ENCODE measurements around the gene TAP1.

The TAP1 gene

GRCh38 chr6:32887616-32888015, 34.1 kb upstream of the TAP1 start:
- DNase-seq (ENCODE audit: low read depth in 1 of 2, low spot score in 1 of 2), result no peak
- Histone ChIP-seq H3K27me3 (ENCODE audit: insufficient read depth, poor library complexity, severe bottlenecking) (no peaks in the 10 kb centered on the region), H3K27ac (replicated peaks) (no peak overlapping the region), H3K4me3 (replicated peaks; ENCODE audit: insufficient read depth, low read length) (no peak overlapping the region)
- TF ChIP-seq CTCF (IDR thresholded peaks at IDR 0.05; ENCODE audit: insufficient read depth, low read length) (no peak), SPI1 (IDR thresholded peaks at IDR 0.05; ENCODE audit: borderline replicate concordance, low read depth) (no peak), POLR2AphosphoS5 (IDR thresholded peaks at IDR 0.05; ENCODE audit: low read depth) (no peak), REST (IDR thresholded peaks at IDR 0.05; ENCODE audit: insufficient replicate concordance, low read depth) (no peak), GABPA (IDR thresholded peaks at IDR 0.05; ENCODE audit: low read depth) (no peak)

GRCh38 chr6:32886681-32887383, 33.3 kb upstream of the TAP1 start:
- no peak for TF ChIP-seq POLR2AphosphoS5 (IDR thresholded peaks at IDR 0.05; ENCODE audit: low read depth)
- no peak for TF ChIP-seq CTCF (IDR thresholded peaks at IDR 0.05; ENCODE audit: insufficient read depth, low read length)
- no peak for TF ChIP-seq GABPA (IDR thresholded peaks at IDR 0.05; ENCODE audit: low read depth)
- TF ChIP-seq SPI1 (IDR thresholded peaks at IDR 0.05; ENCODE audit: borderline replicate concordance, low read depth), result no peak
- no peak for TF ChIP-seq REST (IDR thresholded peaks at IDR 0.05; ENCODE audit: insufficient replicate concordance, low read depth)
- H3K27ac ChIP-seq (replicated peaks), result no peak overlapping the region
- no peak for DNase-seq (ENCODE audit: low read depth in 1 of 2, low spot score in 1 of 2)
- no peaks in the 10 kb centered on the region for H3K27me3 ChIP-seq (ENCODE audit: insufficient read depth, poor library complexity, severe bottlenecking)
- H3K4me3 ChIP-seq (replicated peaks; ENCODE audit: insufficient read depth, low read length), result no peak overlapping the region

GRCh38 chr6:32885698-32886286, 32.3 kb upstream of the TAP1 start:
- Histone ChIP-seq H3K4me3 (replicated peaks; ENCODE audit: insufficient read depth, low read length) (no peak overlapping the region), H3K27ac (replicated peaks) (no peak overlapping the region), H3K27me3 (ENCODE audit: insufficient read depth, poor library complexity, severe bottlenecking) (no peaks in the 10 kb centered on the region)
- no peak for DNase-seq (ENCODE audit: low read depth in 1 of 2, low spot score in 1 of 2)
- TF ChIP-seq CTCF (IDR thresholded peaks at IDR 0.05; ENCODE audit: insufficient read depth, low read length) (no peak), POLR2AphosphoS5 (IDR thresholded peaks at IDR 0.05; ENCODE audit: low read depth) (no peak), GABPA (IDR thresholded peaks at IDR 0.05; ENCODE audit: low read depth) (no peak), REST (IDR thresholded peaks at IDR 0.05; ENCODE audit: insufficient replicate concordance, low read depth) (no peak), SPI1 (IDR thresholded peaks at IDR 0.05; ENCODE audit: borderline replicate concordance, low read depth) (no peak)
